NCI-H2081 treated with DMSO at 0.1 percent for 48 hours (cell line): ENCODE data around the gene CBL.
"Not testable (repeated sequence)": the region's sequence is repeated elsewhere in the genome, so short reads cannot be mapped to it uniquely, and the experiment has no call there.

Experiments used
- DNase-seq: peaks from one replicate; lab custom pipeline; 2025; lab: John Stamatoyannopoulos, UW

The CBL gene

GRCh38 chr11:119185981-119186634 is 20.0 kb upstream of the CBL start:
- DNase-seq, result no peak

DNA sequence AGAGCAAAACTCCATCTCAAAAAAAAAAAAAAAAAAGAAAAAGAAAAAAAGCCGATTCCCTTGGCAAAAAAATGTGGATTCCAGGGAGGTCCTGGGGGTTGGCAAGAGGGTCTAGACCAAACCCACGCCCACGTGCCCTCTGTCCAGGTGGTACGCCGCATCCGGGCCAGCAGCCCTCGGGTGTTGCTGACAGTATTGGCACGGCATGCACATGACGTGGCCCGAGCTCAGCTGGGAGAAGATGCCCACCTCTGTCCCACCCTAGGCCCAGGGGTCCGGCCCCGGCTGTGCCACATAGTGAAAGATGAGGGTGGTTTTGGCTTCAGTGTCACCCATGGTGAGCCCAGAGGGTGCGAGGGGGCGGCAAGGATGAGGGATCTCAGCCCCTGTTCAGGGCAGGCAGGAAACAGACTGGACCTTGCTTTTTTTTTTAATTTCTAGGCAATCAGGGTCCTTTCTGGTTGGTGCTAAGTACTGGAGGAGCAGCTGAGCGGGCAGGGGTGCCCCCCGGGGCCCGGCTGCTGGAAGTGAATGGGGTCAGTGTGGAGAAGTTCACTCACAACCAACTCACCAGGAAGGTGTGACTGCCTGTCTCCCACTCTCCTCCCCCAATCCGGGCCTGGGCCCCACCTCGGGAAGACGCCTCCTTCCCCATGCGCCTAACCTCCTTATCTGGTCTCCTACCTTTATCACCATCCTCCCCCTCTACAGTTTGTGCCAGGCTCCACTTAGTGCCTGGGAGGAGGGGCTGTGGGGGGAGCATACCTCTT is 18.8 kb upstream of the CBL start:
- DNase-seq, result no peak

DNA sequence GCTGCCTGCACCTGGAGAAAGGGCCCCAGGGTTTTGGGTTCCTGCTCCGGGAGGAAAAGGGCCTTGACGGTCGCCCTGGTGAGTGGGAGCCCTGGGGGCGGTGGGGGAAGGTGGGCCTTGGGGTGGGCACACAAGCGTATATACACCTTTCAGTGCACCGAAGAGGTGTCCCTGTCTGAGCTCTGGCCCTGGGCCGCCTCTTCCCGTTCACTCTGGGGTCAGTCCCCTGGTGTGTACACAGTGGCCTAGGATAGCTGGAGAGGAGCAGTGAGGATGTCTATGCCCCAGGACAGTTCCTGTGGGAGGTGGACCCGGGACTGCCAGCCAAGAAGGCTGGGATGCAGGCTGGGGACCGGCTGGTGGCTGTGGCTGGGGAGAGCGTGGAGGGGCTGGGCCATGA is 18.1 kb upstream of the CBL start:
- DNase-seq, result no peak

- DNase-seq, result no peak
Measured at GRCh38 chr11:119188887-119189286, 17.3 kb upstream of the CBL start.

GRCh38 chr11:119189393-119189792 is 16.7 kb upstream of the CBL start:
- no peak for DNase-seq

DNA sequence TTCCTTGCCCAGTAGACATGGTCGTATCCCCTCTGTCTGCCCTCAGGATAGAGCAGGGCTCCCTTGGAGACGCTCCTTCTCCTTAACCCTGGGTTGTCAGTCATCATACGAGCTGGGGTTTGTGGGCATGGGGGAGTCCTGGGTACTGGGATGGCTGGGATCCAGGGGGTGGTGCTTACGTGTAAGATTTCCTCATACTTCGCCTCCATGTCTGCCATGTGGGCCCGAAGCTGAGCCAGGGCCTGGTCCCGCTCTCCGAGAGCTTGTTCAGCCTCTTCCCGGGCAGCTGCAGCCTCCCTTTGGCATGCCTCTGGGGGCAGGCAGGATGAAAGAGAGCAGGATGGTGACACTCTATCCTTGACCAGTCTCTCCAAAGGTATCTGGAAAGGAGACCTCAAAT is 15.6 kb upstream of the CBL start:
- no peak for DNase-seq

DNA sequence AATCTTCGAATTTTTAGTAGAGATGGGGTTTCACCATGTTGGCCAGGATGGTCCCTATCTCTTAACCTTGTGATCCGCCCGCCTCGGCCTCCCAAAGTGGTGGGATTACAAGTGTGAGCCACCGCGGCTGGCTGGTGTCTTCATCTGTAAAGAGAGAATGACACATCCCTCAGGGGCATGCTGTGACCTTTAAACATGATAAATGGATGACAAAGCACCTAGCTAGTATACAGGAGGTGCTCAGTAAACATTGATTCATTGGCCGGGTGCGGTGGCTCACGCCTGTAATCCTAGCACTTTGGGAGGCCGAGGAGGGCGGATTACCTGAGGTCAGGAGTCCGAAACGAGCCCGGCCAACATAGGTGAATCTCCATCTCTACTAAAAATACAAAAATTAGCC is 14.9 kb upstream of the CBL start:
- DNase-seq, result not testable (repeated sequence)

DNA sequence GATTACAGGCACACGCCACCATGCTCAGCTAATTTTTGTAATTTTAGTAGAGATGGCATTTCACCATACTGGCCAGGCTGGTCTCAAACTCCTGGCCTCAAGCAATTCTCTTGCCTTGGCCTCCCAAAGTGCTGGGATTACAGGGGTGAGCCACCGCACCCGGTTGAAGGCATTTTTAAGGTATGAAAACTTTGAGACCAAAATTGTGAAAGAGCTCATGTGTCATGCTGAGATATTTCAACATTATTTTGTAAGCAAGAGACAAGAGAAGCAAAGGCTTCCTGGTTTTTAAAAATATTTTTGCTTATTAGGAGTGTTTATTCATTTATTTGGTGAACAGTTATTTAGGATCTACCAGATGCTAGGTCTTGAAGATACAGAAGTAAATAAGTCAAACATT is 14.0 kb upstream of the CBL start:
- no peak for DNase-seq

GRCh38 chr11:119193001-119193400 is 13.1 kb upstream of the CBL start:
- no peak for DNase-seq

DNA sequence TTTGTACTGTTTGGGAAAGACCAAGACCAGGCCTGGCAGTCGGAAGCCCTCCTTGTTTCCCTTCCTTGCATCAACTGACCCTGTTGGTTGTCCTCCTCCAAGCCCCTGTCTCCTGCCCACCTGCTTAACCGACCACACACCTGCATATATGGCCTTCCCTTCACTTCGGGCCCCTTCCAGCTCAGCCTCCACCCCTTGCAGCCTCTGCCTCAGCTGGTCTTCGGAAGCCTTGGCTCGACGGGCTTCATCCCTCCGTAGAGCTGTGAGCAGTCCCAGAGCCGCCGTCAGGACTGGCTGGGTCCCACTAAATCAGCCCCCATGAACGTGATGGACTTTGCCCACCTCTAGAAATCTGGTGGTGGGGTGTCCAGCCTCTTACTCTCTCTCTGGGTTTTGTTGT is 12.5 kb upstream of the CBL start:
- DNase-seq, result no peak

DNA sequence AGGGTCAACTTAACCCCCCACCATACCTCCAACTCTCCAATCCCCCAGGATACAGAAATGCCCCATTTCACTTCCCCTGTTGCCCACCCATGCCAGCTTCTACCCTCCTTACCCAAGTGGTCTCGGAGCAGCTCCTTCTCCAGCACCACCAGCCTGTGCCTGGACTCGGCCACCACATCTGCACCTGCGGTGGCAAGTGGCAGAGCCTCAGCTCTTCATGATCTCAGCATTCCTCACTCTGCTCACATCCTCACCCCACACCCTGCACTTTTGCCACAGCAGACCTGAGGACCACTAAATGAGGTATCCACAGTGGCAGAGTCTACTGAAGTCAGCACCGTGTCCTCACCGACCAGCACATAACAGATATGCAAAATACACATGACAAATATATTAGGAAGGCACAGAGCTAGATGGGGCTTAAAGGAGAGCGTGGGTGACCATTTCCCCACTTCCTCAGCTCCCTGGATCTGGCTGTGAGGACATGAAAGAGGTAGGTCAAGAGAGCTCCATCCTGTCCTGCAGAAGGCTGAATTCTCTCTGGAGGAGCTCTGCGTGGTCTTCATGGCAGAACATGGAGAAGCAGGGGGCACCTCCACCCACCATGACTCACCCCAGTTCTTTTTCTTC is 11.2 kb upstream of the CBL start:
- DNase-seq, result no peak

DNA sequence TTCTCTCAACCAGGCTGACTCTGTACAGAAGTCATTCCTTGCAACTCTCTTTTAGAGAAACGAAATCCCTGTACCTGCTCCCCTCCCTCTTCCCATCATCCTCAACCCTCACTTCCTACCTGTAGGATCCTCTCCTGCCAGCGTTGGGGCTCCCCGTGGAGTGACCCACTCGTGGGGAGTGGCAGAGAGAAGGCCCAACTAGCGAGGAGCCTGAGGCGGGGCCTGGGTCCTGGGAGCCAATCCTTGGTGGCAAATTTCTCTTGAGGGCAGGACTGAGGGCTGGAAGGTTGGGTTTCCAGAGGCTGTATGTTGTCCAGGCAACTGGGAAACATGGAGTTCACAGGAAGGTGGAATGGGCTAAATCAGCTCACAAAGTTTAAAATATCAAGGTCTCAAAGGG is 10.5 kb upstream of the CBL start:
- DNase-seq, result no peak

DNA sequence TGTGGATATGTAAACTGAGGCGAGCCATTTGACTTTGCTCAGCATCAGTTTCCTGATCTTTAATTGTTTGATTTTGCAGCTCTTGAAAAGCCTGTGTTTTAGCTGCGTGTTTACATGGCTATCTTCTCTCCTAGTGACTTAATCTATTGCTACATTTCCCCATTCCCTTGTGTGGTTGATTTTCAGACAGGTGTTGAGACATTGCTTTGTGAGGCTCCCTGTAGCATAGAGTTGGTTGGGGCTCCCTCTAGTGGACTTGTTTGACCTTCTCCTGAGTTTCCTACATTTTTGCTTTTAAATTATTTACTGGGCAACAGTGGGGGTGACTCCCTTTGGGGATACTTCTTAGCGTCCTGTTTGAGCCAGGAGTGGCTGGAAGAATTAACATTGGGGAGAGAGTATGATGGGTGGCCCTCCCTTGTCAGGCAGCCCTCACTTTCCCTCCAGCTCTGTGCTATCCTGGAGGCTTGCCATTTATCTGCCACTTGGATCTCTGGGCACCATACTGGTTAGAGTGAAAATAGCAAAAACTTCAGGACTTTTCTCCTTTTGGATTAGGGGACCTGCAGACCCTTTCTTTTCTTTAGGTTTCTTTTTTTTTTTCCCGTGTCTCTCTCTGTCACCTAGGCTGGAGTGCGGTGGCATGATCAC is 9.2 kb upstream of the CBL start:
- peak; percentile 81 for DNase-seq

DNA sequence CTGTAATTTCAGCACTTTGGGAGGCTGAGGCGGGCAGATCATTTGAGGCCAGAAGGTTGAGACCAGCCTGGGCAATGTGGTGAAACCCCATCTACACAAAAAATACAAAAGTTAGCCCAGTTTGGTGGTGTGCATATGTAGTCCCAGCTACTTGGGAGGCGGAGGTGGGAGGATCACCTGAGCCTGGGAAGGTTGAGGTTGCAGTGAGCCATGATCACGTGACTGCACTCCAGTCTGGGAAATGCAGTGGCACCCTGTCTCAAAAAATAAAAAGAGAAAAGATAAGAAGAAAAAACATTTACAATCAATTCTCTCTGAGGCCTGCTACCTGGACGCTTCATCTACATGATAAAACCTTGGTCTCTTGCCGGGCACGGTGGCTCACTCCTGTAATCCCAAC is 7.2 kb upstream of the CBL start:
- no peak for DNase-seq

- DNase-seq, result not testable (repeated sequence)
Measured at GRCh38 chr11:119201236-119201635, 4.9 kb upstream of the CBL start.

DNA sequence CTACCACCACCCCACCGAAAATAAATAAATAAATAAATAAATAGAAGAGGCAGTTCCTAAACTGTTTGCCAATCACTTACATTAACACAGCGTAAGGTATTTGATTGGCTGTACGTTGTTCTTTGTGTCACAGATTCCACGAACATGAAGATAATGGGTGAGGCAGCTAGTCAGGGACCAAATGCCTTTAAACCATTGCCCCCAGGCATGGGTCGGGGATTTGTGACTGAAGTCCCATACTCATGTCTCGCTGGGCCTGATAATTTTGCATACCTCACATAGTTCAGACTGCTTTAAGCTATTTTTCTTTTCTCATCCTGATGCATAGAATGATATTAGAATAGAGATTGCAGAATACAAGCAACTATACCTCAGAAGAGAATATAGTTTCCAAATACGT is 3.6 kb upstream of the CBL start:
- DNase-seq, result no peak

GRCh38 chr11:119204066-119204465 is 2.1 kb upstream of the CBL start:
- DNase-seq, result no peak

DNA sequence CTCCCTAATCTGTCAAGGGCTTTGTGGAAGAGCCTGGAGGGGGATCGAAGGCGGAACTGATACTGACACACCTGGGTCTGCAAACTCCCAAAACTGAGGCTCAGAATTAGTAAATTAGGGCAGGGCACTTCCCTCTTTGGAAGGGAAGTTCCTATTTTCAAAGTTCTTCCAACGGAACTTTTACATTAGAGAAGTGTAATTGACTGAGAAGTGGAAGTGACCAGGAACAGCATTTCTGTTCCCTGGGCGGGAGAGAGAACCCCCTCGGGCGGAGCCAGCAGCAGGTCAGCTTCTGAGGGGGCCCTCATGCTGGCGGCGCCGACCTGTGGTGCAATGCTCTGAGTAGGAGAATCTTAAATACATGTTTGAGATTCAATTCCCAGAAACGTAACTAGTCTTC is 1.1 kb upstream of the CBL start:
- DNase-seq, result no peak

GRCh38 chr11:119206511-119207414 is 624 bp downstream of the CBL start:
- no peak for DNase-seq

- DNase-seq, result no peak
Measured at GRCh38 chr11:119207415-119207960, 1.3 kb downstream of the CBL start.

- DNase-seq, result no peak
Measured at GRCh38 chr11:119209186-119209585, 3.0 kb downstream of the CBL start.

GRCh38 chr11:119210050-119210449 is 3.9 kb downstream of the CBL start:
- no peak for DNase-seq
